ENCODE data around the gene IGF2.

The IGF2 gene

GRCh38 chr11:2168286-2169004, 29.3 kb upstream of the IGF2 start (continued):
- no peak for TF ChIP-seq ZNF8 (CRISPR knock-in tag; IDR thresholded peaks at IDR 0.05)
- no peak for TF ChIP-seq ARNTL (CRISPR knock-in tag; IDR thresholded peaks at IDR 0.05; ENCODE audit: borderline replicate concordance, low read depth)
- no peak for TF ChIP-seq TOX (CRISPR knock-in tag; IDR thresholded peaks at IDR 0.05; ENCODE audit: borderline replicate concordance)
- no peak for TF ChIP-seq SNAI2 (CRISPR knock-in tag; IDR thresholded peaks at IDR 0.05)

- no peak for ATAC-seq
- TF ChIP-seq GLIS3 (CRISPR knock-in tag; IDR thresholded peaks at IDR 0.05) (no peak), ZNF565 (CRISPR knock-in tag; conservative IDR thresholded peaks at IDR 0.05; ENCODE audit: low read depth) (no peak), BACH2 (CRISPR knock-in tag; IDR thresholded peaks at IDR 0.05; ENCODE audit: borderline replicate concordance) (no peak), OSR1 (CRISPR knock-in tag; IDR thresholded peaks at IDR 0.05) (no peak), ZFP30 (CRISPR knock-in tag; IDR thresholded peaks at IDR 0.05) (no peak), ZNF8 (CRISPR knock-in tag; IDR thresholded peaks at IDR 0.05) (no peak), ZC3H10 (CRISPR knock-in tag; IDR thresholded peaks at IDR 0.05) (no peak), SNAI2 (CRISPR knock-in tag; IDR thresholded peaks at IDR 0.05) (no peak), ISL1 (CRISPR knock-in tag; IDR thresholded peaks at IDR 0.05) (no peak), RARB (CRISPR knock-in tag; IDR thresholded peaks at IDR 0.05) (no peak), PPARA (CRISPR knock-in tag; IDR thresholded peaks at IDR 0.05; ENCODE audit: borderline replicate concordance) (no peak), ZFP3 (CRISPR knock-in tag; IDR thresholded peaks at IDR 0.05) (no peak), ARNTL (CRISPR knock-in tag; IDR thresholded peaks at IDR 0.05; ENCODE audit: borderline replicate concordance, low read depth) (no peak), PATZ1 (CRISPR knock-in tag; IDR thresholded peaks at IDR 0.05; ENCODE audit: borderline replicate concordance) (no peak), CSDC2 (CRISPR knock-in tag; IDR thresholded peaks at IDR 0.05) (no peak), ZNF70 (CRISPR knock-in tag; IDR thresholded peaks at IDR 0.05) (no peak), TOX (CRISPR knock-in tag; IDR thresholded peaks at IDR 0.05; ENCODE audit: borderline replicate concordance) (no peak), TSHZ2 (CRISPR knock-in tag; IDR thresholded peaks at IDR 0.05) (no peak), POU6F1 (CRISPR knock-in tag; IDR thresholded peaks at IDR 0.05; ENCODE audit: borderline replicate concordance, low read depth) (no peak)
Observed at GRCh38 chr11:2167141-2168045, 28.2 kb upstream of the IGF2 start.

- ATAC-seq = no peak
- no peak for TF ChIP-seq PPARA (CRISPR knock-in tag; IDR thresholded peaks at IDR 0.05; ENCODE audit: borderline replicate concordance)
- no peak for TF ChIP-seq ISL1 (CRISPR knock-in tag; IDR thresholded peaks at IDR 0.05)
- TF ChIP-seq ZC3H10 (CRISPR knock-in tag; IDR thresholded peaks at IDR 0.05) = no peak
- no peak for TF ChIP-seq CREB5 (CRISPR knock-in tag; IDR thresholded peaks at IDR 0.05; ENCODE audit: low read depth)
- TF ChIP-seq BACH2 (CRISPR knock-in tag; IDR thresholded peaks at IDR 0.05; ENCODE audit: borderline replicate concordance) = no peak
- no peak for TF ChIP-seq ZFP30 (CRISPR knock-in tag; IDR thresholded peaks at IDR 0.05)
- TF ChIP-seq TCF4 (CRISPR knock-in tag; IDR thresholded peaks at IDR 0.05; ENCODE audit: borderline replicate concordance) = no peak
- no peak for TF ChIP-seq TSHZ2 (CRISPR knock-in tag; IDR thresholded peaks at IDR 0.05)
- TF ChIP-seq POU6F1 (CRISPR knock-in tag; IDR thresholded peaks at IDR 0.05; ENCODE audit: borderline replicate concordance, low read depth) = no peak
- TF ChIP-seq ZNF8 (CRISPR knock-in tag; IDR thresholded peaks at IDR 0.05) = no peak
- no peak for TF ChIP-seq ARNTL (CRISPR knock-in tag; IDR thresholded peaks at IDR 0.05; ENCODE audit: borderline replicate concordance, low read depth)
Observed at GRCh38 chr11:2166091-2166851, 27.1 kb upstream of the IGF2 start.
